ENCODE data around the gene BIRC2.

- TF ChIP-seq POLR2AphosphoS5 (IDR thresholded peaks at IDR 0.05) = no peak
- no peak for TF ChIP-seq POLR2A (IDR thresholded peaks at IDR 0.05; ENCODE audit: low read depth)
- TF ChIP-seq CTCF (IDR thresholded peaks at IDR 0.05) = no peak
- TF ChIP-seq EP300 (IDR thresholded peaks at IDR 0.05) = no peak
Observed at GRCh38 chr11:102411142-102411541, 64.1 kb downstream of the BIRC2 start.
